CD4-positive, alpha-beta T cell treated with Interleukin-15 for 4 hours (primary cell): ENCODE data around the gene PKNOX2.

Experiments
- DNase-seq: peaks from one replicate; pipeline ENCODE4 v3.0.0-alpha.2; 2020; ENCODE audit warnings: low spot score

PKNOX2 gene

GRCh38 chr11:125445731-125446130 is 281.2 kb downstream of the PKNOX2 start:
- no peak for DNase-seq

DNA sequence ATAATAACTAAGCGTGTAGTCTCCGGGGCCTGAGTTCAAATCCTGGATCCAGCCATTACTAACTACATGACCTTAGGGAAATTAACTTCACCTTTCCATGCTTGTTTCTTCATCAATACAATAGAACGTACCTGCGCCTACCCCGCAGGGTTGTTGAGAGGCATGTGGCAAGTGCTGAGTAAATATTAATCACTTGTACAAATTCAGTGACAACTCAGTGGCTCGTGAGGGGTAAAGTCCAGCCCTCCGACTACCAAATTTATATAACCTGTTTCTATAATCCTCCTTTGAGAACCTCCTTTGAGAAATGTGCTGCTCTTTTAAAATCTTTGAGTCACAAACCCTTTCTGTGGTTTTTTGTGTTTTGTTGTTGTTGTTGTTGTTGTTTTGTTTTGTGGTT is 281.7 kb downstream of the PKNOX2 start:
- DNase-seq = no peak

GRCh38 chr11:125447721-125448120 is 283.2 kb downstream of the PKNOX2 start:
- DNase-seq = no peak

DNA sequence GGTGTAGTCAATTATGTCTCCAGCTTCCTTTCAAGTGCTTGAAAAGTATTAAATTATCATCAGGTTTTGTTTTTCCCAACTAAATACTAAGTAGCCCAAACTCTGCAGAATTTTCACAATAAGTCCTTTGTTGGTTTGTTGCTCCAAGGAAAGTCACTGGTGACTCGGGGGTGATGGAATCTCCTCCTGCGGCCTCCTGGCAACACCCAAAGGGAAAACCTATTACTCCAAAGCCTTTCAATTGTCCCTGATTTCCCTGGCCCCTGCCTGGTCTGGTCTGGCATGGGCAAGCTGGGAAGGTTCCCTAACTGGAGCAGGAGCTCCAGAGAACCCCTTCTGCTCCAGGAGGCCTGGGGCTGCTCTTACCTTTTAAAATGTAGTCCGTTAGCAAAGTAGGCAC is 283.6 kb downstream of the PKNOX2 start:
- no peak for DNase-seq

DNA sequence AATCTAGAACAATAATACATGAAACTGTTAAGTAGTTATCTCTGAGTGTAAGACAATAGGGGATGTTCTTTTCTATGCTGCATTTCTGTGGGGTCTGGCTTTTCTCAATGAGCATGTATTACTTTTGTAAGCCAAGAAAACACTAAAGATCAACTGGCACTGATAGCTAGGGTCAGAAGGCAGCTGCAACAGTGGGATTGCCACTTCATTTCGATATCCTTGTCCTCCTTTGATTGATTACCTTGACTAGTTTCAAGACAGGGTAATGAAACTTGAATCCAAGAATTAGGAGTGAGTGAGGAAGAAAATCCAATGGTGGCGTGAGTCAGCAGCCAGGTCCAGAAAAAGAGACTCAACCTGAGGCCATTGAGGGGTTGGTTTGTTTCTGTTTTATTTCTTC is 285.0 kb downstream of the PKNOX2 start:
- no peak for DNase-seq

- no peak for DNase-seq
Observed at GRCh38 chr11:125451400-125452124, 287.0 kb downstream of the PKNOX2 start.

GRCh38 chr11:125452125-125452470 is 287.5 kb downstream of the PKNOX2 start:
- no peak for DNase-seq

- DNase-seq = no peak
Observed at GRCh38 chr11:125454047-125454446, 289.5 kb downstream of the PKNOX2 start.

DNA sequence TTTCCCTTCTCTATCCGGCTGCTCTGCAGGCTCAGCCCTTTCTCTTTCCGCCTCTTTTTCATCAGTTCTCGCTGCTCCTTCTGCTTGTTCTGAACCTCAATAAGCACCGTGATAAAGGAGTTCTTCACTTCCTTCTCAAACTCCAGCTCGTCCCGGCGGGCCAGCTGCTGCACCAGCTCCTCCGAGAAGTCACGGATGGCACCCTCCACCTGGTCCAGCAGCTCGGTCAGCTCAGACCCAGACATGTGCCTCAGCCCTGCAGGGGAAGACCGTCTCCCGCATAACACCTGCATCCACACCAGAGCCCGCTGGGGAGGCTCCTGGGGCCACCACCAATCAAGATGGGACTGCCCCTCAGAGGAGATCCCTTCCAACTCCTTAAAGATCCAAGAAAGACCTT is 291.3 kb downstream of the PKNOX2 start:
- DNase-seq = no peak

DNA sequence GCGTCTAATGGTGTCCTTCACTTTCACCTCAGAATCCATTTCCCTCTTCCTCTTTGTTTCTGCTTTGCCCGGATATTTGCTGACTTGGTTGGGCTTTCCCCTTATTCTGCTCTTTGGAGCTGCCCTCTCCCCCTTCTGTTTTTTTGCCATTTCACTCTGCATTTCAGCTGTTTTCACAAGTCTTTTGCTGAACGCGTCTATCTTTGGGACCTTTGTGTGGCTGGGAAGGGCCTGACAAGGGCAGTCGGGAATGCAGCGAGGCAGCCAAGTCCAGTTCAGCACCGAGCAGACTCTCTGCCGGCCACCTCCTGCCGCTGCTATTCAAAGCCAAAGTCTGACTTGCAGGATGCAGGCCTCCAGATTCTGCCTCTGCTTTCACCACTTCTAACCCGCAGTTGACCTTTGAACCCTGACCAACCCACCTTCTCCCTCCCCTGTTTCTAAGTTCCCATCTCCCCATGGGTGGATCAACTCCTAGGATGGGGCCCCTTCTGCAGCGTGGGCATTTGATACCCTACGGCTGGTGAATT is 293.3 kb downstream of the PKNOX2 start:
- DNase-seq = no peak

DNA sequence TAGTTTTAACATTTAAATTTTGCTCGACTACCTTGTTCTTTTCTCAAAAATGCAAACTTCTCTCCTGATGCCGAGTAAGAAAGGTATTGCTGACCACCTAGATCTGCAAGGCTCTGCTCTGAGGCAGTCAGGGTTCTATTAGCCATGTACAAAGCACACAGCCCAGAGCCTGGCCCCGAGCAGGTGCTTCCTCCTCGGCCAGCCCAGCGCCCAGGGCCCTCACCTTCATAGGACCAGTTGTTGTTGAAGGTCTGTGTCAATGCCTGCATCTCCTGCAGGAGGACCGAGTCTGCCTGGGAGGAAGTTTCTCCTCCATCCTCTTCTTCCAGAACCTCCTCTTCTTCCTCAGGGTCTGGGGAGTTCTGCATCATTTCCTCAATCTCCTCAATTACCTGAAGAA is 295.7 kb downstream of the PKNOX2 start:
- DNase-seq = no peak

DNA sequence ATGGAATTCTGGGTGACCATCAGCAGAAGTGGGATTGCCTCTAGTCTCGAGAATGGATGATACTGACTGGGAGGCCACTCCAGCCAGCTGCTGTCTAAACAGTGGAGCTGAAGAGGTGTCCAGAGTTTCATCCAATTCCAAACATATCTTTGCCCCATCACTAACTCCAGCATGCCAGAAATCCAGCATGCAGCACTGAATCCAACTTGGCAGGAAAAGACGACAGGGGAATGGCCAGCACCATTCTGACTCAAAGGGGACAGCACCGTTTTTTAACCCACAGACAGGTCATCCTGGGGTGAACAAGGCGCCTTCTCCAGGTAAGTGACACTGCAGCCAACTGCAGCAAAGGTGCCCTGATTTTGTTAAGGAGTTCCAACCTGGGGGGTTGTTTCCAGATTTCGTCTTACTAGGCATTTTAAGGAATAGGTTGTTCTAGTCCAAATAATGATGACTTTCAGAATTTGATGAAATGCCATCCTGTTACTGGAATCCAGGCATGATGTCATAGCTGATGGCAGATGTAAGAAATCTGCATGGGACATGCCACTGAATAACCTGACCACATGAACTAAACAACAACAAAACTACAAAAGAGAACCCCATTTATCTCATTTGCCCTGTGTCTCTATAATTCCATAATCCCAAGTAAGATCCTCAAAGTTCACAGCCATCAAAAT is 299.2 kb downstream of the PKNOX2 start:
- no peak for DNase-seq

DNA sequence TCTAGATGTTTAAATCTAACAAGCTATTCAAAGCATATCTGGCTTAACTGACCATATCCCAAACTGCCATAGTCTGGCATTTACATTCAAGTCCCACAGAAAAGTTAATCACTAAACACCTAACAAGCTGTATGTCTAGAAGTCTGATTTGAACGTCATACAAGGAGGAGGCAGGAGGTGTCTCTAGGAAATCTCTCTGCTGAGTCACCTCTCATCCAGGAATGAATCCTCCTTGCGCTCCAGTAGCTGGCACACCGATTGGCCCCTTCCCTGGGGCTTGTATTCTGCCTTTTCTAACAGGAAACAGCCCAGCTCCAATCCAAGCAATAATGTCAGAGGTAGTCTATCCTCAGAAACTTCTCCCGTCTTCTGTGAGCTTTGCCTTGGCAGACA is 299.7 kb downstream of the PKNOX2 start:
- no peak for DNase-seq

DNA sequence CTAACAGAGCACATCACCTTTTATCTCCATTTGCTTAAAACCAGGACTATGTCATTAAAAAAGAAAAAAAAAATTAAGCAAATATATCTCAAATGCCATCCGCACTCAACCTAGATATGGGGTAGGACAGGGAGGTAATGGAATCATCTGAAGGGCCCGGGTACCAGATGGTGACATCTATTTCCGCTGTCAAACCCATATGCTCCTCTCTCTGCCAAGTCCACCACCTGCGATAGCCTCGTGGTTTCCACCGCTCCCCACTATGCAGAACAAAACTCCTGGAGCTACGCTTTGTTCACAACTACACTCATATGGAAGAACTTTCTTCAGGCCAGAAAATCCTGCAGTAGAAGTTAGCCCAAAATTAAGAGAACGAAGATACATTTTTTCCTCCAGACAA is 300.1 kb downstream of the PKNOX2 start:
- no peak for DNase-seq

DNA sequence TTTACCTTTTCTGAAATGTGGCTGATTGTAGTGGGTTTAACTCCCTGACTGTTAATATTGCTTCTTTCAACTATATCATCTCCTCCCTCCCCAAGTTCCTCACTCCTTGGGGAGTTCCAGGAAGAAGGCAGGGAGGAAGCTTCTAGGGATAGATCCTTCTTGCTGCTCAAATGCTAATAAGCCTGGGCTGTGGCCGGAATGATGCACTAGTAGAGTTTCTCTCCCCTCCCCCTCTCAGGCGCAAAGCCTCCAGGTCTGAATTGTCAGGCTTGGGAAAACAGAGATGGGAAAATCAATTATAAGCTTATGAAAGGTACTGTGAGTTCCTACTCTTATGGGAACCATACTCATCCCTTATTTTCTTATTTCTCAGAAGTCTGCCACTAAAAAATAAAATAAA is 300.7 kb downstream of the PKNOX2 start:
- DNase-seq = no peak

DNA sequence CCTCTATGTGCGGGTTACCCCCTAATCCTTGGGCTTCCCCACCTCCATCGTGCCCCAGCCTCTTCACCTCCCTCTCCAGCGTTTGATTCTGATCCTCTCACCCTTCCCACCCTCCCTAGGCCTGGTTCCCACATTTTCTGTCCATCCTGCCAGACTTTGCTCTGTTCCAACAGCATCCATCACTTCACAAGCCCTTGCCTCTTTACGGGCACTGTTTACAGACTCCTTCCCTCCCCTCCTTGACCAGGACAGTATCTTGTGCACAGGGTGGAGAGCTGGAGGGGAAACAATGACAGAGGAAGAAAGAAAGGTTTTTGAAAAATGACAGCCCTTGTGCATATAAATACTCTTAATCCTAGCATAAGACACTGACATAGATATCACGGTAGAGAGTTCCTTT is 301.1 kb downstream of the PKNOX2 start:
- DNase-seq = no peak

GRCh38 chr11:125468025-125468424 is 303.5 kb downstream of the PKNOX2 start:
- DNase-seq = no peak

DNA sequence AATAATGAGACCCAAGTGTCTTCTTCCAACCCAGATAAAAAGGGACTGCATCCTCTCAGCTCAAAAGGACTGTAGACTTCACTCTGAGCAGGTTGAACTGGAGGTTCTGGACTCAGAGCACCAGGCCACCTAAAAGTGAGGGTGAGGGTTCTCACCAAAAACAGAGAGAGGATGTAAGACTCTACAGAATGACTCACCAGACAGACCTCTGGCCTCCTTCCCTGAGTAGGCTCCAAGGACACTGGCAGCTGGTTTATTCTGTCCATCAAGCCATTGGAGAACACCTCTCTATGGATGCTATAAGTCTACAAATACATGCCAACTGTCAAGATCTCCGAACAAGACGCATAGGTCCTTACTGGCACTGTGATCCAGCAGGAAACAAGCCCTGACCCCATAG is 304.3 kb downstream of the PKNOX2 start:
- DNase-seq = no peak

DNA sequence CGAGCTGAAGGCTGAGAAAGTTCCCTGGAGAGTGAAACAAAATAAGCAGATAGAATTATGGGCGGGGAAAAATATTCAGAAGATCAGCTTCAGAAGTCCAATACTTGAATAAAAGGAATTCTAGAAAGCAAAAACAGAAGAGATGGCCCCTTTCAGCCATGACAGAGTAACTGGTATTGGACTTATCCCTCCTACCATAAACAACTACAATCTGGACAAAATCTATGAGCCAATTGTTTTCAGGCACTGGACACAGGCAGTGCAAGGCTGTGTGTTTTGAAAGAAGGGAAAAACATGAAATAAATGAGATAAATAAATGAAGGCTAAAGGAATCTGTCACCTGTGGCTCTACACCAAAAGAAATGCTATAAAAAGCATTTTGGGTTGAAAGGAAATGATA is 305.8 kb downstream of the PKNOX2 start:
- no peak for DNase-seq

DNA sequence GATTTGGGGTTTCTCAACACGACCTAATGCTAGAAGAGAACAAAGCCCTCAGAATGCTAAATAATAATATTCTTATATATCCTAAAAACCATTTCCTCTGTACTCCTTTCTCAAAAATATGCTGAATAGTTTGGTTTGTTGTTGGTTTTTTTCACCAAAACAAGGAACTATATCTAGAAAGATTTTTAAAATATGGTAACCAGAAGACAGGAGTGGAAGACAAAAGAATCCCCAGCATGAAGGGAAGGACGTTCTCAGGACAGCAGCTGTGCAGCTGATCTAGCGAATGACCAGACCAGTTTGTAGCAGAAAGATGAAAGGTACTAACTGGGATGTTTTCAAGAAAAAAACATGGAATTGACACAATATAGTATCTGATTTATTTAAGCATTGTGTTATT is 312.2 kb downstream of the PKNOX2 start:
- no peak for DNase-seq

DNA sequence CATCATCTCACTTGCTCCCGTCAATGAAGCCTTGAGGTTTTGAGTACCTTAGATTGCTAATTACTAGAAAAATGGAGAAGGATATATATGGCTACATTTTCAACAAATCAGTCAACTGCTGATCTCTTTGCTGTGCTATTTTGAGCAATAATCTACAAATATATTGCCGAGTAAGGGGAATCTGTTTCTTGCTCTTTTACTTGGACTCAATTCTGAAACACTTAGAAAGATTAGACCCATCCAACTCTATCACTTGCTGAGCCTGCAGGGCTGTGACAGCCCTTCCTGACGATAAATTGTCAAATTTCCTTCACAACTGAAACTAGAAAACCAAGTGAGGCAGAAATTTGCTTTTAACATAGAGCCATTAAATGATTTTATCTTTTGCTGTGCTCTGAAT is 314.6 kb downstream of the PKNOX2 start:
- DNase-seq = no peak

GRCh38 chr11:125481531-125481930 is 317.0 kb downstream of the PKNOX2 start:
- DNase-seq = no peak
